Forelimb muscle (tissue), 1 donor: ENCODE data around the gene LCA5. TPM values are rescaled to one million over a fixed set of nuclear protein-coding genes. Genes with fewer than 3 reads are reported as not detected.
"Not testable (repeated sequence)": the region's sequence is repeated elsewhere in the genome, so short reads cannot be mapped to it uniquely, and the experiment has no call there.

Experiments used
- DNase-seq: peaks from one replicate; pipeline ENCODE4 v3.0.0-alpha.2; 2013; ENCODE audit warnings: low read depth
- polyA plus RNA-seq: library from polyadenylated mRNA; unstranded; fragments of 120-200 nt; gene quantifications from one replicate; pipeline ENCODE4 v1.2.1, GENCODE V29; 2013; ENCODE audit not compliant: insufficient read length

Gene LCA5
- 3.8 TPM for polyA plus RNA-seq

DNA sequence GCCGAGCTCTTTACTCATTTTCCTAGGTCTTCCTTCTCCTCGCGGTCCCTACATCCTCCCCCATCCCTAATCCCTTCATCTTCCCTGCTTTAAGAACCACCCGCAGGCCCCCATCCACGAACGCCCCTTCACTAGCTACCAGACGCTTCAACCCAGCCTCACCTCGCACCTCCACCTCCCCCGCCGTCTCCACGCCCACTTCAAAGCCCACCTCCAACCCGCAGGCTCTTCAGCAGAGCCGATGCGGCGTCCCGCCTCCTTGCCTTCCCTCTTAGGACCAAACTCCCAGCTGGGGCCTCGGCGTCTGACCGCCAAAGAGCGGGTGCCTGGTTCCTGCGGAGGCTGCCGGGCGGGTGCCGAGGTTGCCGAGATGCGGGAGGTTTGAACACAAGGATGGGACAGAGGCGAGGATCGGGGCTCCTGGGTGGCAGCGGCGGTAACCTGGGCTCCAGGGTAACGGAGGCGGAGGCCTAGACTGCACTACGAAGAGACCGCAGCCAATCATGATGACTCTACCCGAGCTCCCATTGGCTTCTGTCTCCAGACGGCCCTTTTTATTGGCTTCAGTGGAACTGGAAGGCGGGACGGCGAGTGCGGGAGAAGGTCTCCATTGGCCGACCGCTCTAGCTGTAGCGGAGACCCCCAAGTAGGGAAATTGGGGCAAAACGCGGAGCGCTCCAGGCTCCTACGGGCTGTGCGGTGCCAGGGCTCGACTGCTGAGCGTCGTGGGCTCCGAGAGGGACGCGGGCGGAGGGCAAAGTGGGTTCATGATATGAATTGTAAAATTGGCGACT lies at the start of gene LCA5:
Gene LCA5 (minus strand): TSS at position 477 of the 794 bp plus-strand sequence. CDS start 18,536 bp downstream, outside the sequence.
- DNase-seq, result peak; percentile 96

DNA sequence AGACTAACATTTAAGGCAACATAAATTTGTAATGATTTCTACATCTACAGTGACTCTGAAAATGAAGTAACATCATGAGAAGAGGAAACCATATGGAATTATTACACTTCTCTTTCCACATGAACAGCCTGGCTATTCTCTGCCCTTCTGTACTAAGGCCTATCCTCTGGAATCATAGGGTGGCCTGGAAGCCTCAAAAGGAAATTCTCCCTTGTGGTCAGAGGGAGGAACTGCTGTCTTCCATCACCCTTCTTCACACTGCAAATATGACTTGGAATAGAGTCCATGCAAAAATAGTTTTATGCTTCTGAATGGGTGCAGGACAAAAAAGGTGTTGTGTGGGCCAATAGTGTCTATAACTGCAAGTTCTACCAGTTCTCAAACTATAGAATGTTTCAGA lies 49.3 kb upstream of the LCA5 start:
- no peak for DNase-seq

DNA sequence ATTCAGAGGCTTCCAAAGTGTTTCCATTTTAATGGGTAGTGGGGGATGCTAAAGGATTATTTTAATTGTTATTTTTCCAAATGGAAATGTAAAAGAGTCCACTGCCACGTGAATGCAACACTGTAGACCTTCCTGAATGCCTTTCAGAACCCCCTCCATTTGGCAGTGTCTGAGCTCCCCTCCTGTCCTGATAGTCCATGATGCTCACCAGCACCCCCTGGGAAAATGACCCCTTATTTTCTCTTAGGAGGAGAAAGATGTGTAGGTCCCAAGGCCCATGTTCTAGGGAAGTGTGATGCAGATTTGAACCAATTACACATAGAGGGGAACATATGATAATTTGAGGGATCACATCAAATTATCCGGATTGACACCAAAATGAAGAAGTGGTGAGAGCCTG lies 47.1 kb upstream of the LCA5 start:
- DNase-seq, result no peak

DNA sequence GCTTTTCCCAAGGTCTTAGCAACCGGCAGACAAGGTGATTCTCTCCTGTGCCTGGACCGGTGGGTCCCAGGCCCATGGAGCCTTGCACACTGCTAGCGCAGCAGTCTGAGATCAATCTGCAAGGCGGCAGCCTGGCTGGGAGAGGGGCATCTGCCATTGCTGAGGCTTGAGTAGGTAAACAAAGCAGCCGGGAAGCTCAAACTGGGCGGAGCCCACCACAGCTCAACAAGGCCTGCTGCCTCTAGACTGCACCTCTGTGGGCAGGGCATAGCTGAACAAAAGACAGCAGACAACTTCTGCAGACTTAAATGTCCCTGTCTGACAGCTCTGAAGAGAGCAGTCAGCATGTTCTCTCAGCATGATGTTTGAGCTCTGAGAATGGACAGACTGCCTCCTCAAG lies 40.7 kb upstream of the LCA5 start:
- DNase-seq, result not testable (repeated sequence)

DNA sequence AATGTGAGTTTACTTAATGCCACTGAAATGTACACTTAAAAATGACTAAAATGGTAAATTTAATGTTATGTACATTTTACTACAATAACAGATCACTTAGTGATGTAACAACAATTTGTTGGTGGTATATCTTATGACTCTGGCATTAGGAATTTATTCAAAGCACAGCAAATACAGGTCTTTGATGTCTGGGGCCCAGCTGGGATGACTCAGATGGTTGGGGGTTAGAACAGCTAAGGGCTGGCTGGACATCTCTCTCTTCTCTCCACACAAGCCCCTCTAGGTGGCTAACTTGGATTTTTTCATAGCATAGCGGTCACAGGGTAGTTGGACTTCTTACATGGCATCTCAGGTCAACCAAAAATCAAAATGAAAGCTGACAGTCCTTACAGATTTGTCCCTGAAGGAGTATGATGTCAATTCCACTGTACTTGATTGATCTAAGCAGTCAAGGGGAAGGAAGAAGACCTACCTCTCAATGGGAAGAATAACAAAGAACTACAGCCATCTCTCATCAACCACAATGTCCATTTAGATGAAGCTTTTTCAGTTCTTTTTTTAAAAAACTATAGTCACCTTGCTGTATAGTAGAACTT lies 37.5 kb upstream of the LCA5 start:
- DNase-seq, result no peak

DNA sequence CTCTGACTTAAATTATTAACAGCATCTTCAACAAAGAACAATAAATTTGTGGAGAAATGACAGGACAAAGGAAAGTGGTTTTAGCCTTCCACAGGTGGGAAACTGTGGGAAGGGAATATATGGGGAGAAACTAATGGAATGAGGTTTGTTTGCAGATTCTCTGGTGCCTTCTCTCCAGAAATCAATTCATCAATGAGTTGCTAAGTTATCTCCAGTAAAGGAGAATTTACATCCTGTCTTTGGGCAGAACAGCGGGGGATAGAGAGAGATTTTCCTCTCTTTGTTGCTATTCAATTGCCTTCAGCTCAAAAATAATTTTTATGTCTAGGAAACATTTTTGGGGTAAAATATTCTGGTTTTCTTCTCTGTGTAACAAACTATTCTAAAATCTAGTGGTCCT lies 36.9 kb upstream of the LCA5 start:
- no peak for DNase-seq

DNA sequence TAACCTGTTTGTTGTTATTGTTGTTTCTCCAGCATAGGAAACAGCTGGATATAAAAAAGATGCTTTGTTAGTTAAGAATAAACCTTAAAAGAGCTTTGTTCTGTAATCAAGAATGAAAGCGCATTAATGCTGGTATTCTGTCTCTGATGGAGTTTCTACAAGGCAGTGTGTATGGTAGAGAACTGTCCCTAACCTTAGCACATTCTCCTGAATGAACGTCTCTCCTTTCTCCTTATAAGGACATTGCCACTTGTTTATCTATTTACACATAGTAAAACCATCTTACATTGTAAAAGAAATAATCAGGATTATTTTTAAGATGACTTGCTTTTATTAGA lies 33.8 kb upstream of the LCA5 start:
- no peak for DNase-seq

DNA sequence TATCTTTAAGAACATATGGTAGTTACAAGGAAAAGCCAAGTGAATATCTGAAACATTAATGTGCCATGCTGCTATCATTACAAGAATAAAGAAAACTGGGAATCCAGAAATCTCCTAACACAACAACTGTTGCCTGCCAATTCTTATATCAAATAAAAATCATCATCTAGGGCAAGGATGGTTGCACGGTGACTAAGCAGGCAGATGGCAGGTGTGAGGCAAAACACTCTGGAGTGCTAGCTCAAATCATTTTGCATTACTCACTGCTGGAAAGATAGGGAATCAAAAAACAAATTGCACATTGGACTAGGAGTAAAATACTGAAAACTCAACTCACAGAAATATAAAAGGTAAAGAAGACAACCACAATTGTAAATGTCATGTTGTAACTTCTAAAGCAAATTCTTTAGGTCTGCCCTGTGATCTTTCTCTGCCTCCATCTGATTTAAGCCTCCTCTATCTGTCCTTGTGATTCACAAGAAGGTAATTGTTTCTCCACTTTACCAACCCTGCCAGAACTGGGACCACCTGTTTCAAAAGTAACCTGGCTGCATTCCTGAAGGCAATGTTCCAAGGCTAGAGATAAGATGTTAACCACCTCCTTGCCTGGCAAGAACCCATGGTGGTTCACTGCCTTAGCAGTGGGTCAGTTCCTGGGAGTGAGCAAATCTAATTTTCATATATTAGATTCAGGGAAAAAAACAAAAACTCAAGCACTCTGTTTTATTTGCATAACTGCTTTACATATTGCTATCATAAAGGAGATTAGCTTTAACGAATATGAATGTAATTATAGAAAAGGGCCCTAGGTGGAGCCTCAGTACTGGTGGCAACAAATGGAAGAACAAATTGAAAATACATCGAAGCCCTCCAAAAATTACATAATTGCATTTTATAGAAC lies 33.1 kb upstream of the LCA5 start:
- no peak for DNase-seq

DNA sequence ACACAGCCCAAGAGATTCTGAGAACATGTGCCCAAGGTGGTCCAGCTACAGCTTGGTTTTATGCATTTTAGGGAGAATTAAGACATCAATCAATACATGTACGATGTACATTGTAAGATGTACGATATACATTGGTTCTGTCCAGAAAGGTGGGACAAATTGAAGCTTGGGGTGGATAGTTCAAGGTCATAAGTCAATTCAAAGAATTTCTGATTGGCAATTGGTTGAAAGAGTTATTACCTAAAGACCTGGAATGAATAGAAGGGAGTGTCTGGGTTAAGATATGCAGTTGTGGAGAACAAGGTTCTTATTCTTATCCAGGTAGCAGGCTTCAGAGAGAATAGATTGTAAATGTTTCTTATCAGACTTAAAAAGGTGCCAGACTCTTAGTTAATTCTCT lies 31.8 kb upstream of the LCA5 start:
- no peak for DNase-seq

DNA sequence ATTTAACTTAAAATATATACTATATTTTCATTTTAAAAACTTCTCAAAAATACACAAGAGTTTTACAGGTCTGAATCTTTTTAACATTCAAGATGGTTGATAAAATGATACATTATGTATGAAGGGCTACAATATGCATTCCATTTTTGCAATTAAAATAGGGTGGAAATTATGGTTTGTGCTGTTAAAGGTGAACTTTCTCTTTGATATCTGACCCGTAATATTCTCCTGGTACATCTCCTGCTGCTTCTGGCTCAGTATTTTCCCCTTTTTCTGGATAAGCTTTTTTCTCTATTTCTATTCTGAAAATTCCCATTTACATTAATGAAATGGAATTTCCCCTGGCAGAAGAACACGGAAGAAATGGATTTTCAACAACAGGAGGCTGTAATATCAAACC lies 27.4 kb upstream of the LCA5 start:
- DNase-seq, result no peak

DNA sequence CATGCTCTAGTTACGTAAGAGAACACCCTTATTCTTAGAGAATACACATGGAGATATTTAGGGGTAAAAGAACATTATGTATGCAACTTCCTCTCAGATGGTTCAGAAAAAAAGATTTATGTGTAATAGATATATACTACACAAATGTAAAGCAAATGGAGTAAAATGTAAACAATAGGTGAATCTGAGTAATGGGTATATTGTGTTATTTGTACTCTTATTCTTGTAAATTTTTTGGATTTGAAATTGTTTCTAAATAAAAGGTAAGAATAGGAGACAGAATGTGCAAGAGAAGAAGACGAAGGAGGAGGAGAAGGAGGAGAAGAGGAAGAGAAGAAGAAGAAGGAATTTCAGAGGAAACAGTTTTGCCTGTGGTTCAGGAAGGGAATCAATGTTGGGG lies 22.5 kb upstream of the LCA5 start:
- DNase-seq, result no peak

DNA sequence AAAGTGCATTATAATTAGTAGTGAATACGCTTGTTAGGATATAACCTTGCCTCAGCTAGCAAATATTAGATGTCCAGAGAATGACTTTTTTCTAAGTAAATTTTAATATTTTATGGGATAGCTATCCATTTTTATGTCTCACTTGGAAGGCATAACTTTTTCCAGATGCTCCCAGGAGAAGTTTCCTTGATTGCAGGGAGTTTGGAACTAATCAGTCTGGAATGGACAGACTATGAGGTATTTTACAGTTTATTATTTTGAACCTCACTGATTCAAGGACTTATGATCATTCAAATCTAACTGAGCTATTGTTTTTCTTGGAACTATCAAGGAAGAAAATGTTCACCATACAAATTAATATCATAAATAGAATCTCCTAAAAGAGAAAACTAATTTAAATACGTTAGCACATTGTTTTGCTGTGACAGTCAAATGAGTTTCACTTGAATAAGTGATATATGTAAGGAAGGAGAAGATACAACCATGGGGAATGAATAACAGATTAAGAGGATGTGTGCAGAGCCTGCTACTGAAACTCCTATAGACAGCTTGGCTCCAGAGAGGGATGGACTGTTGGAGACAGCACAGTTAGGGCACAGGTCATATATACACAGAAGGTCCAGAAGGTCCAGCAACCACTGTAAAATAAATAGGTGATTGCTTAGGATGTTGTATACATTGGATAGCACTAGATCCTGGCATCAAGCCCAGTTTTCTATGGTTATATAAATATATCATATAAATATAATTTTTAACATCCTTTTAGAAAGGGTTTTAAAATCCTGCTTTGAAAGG lies 20.6 kb upstream of the LCA5 start:
- no peak for DNase-seq

DNA sequence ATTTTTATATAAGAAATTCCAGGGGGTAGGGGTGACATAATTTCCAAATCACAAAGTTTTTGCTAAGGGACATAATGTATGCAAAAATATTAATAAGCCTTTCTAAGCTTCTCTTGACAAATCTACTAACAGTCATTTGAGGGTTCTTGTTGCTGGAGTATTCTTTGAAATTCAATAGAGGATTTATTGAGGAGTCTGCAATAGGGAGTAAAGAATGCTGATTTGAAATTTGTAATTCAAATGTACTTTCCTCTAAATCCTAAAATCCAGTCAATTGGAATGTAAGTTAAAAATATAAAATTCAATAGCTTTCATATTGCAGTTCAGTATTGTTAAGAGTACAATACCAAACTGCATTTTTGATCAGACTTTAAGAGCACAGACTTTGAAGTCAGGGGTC lies 17.1 kb upstream of the LCA5 start:
- no peak for DNase-seq

DNA sequence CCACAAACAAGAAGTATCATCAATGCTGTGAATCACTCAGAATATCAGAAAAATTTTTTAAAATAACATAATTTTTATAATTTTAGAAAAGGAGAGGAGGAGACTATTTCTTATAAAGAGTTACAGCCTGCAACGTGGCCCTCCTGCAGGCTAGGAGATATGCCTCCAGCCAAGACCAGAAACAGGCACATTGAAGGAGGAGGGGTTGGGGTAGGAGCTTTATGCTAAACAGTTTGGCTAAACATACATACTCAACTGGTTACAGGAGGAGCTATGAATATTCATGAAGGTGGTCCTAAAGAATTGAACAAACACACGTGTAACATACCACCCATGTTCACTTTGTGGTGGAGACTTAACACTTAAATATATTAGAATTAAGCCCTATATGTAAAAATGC lies 14.2 kb upstream of the LCA5 start:
- DNase-seq, result no peak

DNA sequence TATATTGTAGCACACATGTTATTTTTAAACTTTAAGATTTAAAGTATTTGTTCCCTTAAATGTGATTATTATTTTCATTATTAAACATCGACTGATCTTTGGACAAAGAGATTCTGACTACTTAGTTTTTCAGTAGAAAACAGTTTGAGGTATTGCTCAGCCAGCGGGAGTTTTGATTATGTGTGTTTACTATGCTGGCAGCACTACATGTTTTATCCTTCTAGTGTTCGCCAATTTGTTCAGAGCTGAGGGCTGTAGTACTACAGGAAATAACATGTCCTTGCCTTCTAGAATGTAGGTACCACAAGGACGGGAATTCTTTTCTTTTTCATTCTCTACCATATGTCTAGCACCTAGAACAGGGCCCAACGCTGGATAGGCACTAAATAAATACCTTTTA lies 11.1 kb upstream of the LCA5 start:
- no peak for DNase-seq

DNA sequence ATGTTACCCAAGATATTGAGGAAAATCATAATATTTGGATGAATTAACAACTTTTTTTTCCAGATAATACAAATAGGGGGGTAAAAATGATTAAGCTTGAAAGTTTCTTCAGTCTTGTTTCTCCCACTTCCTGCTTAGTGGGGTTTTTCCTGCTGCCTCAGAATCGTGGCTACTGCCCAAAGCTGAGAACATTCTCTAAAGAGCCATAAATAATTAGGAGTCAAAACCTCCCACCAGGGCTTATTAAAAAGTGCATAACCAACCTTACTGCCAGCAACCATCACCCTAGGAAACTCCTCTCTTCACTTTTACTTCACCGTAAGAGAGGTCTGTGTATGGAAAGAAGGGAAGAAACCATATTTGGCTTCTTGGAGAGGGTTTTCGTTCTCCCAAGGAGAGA lies 9.0 kb upstream of the LCA5 start:
- no peak for DNase-seq

DNA sequence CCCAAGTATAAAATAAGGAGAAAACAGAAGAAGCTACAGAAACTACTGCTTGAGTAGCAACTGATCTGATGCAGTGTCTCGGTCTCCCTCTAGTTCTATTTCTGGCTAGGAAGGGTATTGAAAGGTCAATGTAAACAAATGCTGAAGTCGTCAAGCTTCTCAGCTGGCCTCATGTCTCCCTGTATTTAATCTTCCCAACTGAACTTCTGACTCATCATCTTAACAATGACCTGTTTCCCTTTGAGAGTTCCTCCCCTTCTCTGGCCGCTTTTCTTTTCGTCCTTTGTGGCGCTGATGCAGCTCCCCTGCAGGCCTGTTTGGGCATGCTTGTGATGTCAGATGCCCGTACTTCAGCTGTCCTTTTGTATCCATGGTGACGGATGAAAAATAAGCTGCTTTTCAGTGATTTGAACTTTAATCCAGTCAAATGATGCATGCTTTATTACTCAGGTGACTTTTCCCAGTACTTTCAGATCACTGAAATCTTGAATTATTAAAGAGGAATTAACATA lies 7.8 kb upstream of the LCA5 start:
- peak; percentile 83 for DNase-seq

DNA sequence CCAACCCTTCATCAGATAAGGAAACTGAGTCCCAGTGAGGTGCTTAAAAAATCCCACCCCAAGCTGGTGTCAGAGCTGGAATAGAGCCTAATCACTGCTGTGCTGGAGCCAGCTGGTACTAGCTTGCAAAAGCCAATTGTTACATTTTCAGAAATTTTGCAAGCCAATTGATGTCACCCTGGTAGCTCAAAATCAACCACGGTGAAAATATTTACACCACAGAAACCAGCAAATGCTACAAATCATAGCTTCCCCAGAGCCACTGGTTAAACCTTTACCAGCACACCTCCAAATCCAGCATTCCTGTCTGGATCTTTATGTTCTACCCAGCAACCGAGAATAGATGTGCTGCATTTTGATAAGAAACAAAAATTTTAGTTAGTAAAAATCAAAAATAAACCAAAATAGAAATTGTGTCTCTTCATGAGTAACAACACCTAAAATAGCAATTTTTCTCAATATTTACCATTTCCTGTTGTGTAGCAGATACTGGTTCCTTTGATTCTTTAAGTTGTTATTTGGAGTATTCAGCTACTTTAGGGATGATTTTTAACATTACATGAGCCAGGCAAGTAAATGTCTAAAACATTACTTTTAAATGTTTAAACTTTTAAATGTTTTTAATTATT lies 7.2 kb upstream of the LCA5 start:
- no peak for DNase-seq

DNA sequence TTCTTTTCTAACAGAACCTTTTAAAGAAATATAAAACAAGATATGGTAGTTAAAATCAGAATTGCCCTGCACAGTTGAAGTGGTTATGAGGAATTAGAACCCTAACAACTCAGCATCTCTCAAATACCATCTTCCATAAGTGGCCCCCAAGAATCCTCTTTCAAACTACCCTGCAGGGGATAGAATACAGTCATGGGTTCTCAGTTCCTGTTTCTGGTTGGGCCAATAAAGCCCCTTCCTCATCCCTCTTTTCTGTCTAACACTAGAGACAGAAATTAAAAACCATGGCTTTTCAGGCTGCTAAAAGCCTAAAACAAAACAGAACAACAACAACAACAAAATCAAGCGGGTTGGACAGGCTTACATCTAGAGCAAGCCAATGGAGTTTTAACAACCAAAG lies 6.7 kb upstream of the LCA5 start:
- DNase-seq, result no peak

DNA sequence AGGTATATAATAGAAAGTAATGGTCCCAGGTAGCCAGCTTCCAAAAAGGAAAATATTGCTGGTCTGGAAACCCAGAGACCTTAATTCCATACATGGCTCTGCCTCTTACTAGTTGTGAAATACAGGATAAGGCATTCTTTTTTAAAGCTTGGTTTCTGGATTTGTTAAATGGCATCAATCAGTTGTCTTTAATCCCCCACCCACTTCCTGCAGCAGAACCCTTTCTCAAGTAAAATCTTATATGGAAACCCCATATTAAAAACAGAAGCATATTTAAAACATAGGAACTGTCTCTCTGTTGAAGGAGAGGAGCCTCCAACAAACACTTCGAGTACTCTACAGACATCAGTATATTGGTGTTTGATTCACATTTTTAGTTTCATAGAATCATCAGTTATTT lies 6.2 kb upstream of the LCA5 start:
- DNase-seq, result no peak
